ENCODE results near the gene ETV7. TPM values are rescaled to one million over a fixed set of nuclear protein-coding genes. Genes with fewer than 3 reads are reported as not detected.

The ETV7 gene
- total and polyA plus RNA-seq, 2 of the 13 experiments (the other 11 are each of a cell fraction or from before 2014, with no cell fraction given) = not detected

DNA sequence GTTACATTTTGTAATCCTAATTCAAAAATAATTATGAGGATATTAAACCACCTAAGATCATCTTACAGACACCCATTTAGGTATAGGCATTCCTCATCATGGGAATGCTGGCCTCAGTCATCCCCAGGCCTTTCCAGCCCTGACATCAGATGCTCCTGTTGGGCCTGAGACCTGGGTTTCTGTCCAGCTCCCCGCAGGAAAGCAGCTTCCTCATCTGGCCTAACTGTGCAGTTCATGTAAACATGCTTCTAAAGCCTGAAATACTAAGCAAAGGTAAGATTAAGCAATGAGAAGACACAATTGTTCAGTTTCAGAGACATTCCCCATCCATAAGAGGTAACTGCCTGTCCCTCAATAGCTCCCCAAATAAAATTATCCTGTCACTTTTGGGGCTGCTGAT, 19.0 kb downstream of the ETV7 start:
- no peaks in the 10 kb centered on the region for H3K9me3 ChIP-seq (ENCODE audit: low read length)
- CTCF ChIA-PET (ENCODE audit: low intra/inter-chr PET ratio, low total read pairs) = no interaction called here

More for the DNA sequence above, 19.0 kb downstream of the ETV7 start:
- Histone ChIP-seq H4K20me1 (ENCODE audit: insufficient read depth, low read length) (no peaks in the 10 kb centered on the region), H3K9ac (ENCODE audit: insufficient read depth, low read depth, low read length) (no peak overlapping the region), H2AFZ (ENCODE audit: low read length) (no peak overlapping the region), H3K4me1 (ENCODE audit: insufficient read depth, low read length) (peaks cover 9% of the 10 kb centered on the region), H3K79me2 (ENCODE audit: insufficient read depth, low read length) (no peaks in the 10 kb centered on the region), H3K4me3 (replicated peaks in 1 of 3; ENCODE audit: insufficient read depth in 1 of 3, low read depth in 2 of 3, low read length in 3 of 3) (no peak overlapping the region), H3K27ac (ENCODE audit: extremely low read length, insufficient read depth, low read length) (no peak overlapping the region), H3K27me3 (ENCODE audit: control insufficient read depth in 1 of 2, insufficient read depth in 2 of 2, low read length in 2 of 2) (peaks cover 4 to 30% of the 10 kb centered on the region in 2 experiments; a peak in 4 of 5 replicates), H3K36me3 (replicated peaks in 1 of 2; ENCODE audit: control insufficient read depth in 1 of 2, insufficient read depth in 2 of 2, low read length in 2 of 2) (no peaks in the 10 kb centered on the region), H3K4me2 (ENCODE audit: low read depth, low read length) (no peak overlapping the region)
- no TSS peak for BruUV-seq (replicated peaks)
- intact Hi-C loops (cut with micrococcal nuclease; ENCODE audit: unreplicated experiment) (no loop called here), in situ Hi-C loops (cut with HindIII; ENCODE audit: extremely low pct_ligation_motif_present, low pct_unique_long_range_greater_than_20kb) (no loop called here)
- ATAC-seq = no peak
- POLR2A ChIA-PET = no interaction called here
- DNase-seq (ENCODE audit: low spot score) = no peak
- TF ChIP-seq HNRNPL (IDR thresholded peaks at IDR 0.05; ENCODE audit: low read depth, low read length) (no peak), ZMYM4 (CRISPR knock-in tag; IDR thresholded peaks at IDR 0.05) (no peak), STAT5B (CRISPR knock-in tag; IDR thresholded peaks at IDR 0.05) (no peak), NFE2L1 (CRISPR knock-in tag; IDR thresholded peaks at IDR 0.05; ENCODE audit: borderline replicate concordance) (no peak), SCMH1 (CRISPR knock-in tag; IDR thresholded peaks at IDR 0.05; ENCODE audit: borderline replicate concordance) (no peak), SP140L (CRISPR knock-in tag; IDR thresholded peaks at IDR 0.05; ENCODE audit: borderline replicate concordance) (no peak), USF2 (IDR thresholded peaks at IDR 0.05; ENCODE audit: low read depth, low read length) (no peak), USF2 (CRISPR knock-in tag; IDR thresholded peaks at IDR 0.05; ENCODE audit: borderline replicate concordance) (no peak), SALL2 (CRISPR knock-in tag; IDR thresholded peaks at IDR 0.05) (no peak), THYN1 (CRISPR knock-in tag; IDR thresholded peaks at IDR 0.05; ENCODE audit: borderline replicate concordance, low read depth) (no peak)
- 45% methylated on average over 1 of the region's 1 CpG for WGBS (ENCODE audit: low lambda C conversion rate)
- no peak for FAIRE-seq
